Endothelial cell of umbilical vein (primary cell): ENCODE results near the gene ACADS.

Experiments
- EZH2 ChIP-seq: IDR thresholded peaks from 2 replicates; pipeline ENCODE4 v1.6.1; 2012; ENCODE audit warnings: borderline replicate concordance, low read depth, mild to moderate bottlenecking, moderate library complexity, low read length, inconsistent platforms; ENCODE audit not compliant: severe bottlenecking
- FOS ChIP-seq: IDR thresholded peaks from 2 replicates; pipeline ENCODE4 v1.6.1; 2011; ENCODE audit warnings: mild to moderate bottlenecking, low read length, moderate library complexity, borderline replicate concordance; ENCODE audit not compliant: insufficient read depth
- GATA2 ChIP-seq: IDR thresholded peaks from 2 replicates; pipeline ENCODE4 v1.7.0; 2011; ENCODE audit warnings: low read depth, mild to moderate bottlenecking, moderate library complexity, mixed read lengths, low read length; ENCODE audit not compliant: insufficient read length, insufficient read depth
- JUN ChIP-seq: IDR thresholded peaks from 2 replicates; pipeline ENCODE4 v1.6.1; 2011; ENCODE audit warnings: borderline replicate concordance, low read depth; ENCODE audit not compliant: insufficient read length, insufficient read depth
- POLR2A ChIP-seq: IDR thresholded peaks from 2 replicates; pipeline ENCODE4 v1.6.1; 2012; ENCODE audit warnings: low read depth, mild to moderate bottlenecking, control low read depth, low read length
- POLR2AphosphoS5 ChIP-seq: IDR thresholded peaks from 2 replicates; pipeline ENCODE4 v1.6.1; 2012; ENCODE audit warnings: low read depth, mild to moderate bottlenecking, control low read depth, low read length, moderate library complexity; ENCODE audit not compliant: insufficient read depth
- TF ChIP-seq, protein P1 (sequence below), 2 donors: IDR thresholded peaks; 1 replicate in 1 of 2; 2 replicates in 1 of 2; pipeline ENCODE4 v1.5.1; 2011; ENCODE audit warnings: low read length in 2 of 2, mild to moderate bottlenecking in 2 of 2, moderate library complexity in 2 of 2, control low read depth in 1 of 2, inconsistent platforms in 1 of 2, low read depth in 1 of 2; ENCODE audit not compliant: insufficient read depth in 1 of 2; ENCODE audit errors: extremely low read depth in 1 of 2

GRCh38 chr12:120705618-120706017, 20.0 kb upstream of the ACADS start:
- TF ChIP-seq, protein P1, sequence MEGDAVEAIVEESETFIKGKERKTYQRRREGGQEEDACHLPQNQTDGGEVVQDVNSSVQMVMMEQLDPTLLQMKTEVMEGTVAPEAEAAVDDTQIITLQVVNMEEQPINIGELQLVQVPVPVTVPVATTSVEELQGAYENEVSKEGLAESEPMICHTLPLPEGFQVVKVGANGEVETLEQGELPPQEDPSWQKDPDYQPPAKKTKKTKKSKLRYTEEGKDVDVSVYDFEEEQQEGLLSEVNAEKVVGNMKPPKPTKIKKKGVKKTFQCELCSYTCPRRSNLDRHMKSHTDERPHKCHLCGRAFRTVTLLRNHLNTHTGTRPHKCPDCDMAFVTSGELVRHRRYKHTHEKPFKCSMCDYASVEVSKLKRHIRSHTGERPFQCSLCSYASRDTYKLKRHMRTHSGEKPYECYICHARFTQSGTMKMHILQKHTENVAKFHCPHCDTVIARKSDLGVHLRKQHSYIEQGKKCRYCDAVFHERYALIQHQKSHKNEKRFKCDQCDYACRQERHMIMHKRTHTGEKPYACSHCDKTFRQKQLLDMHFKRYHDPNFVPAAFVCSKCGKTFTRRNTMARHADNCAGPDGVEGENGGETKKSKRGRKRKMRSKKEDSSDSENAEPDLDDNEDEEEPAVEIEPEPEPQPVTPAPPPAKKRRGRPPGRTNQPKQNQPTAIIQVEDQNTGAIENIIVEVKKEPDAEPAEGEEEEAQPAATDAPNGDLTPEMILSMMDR (IDR thresholded peaks at IDR 0.05; ENCODE audit: extremely low read depth in 1 of 2, insufficient read depth in 1 of 2, low read depth in 1 of 2, low read length in 2 of 2), result no peak
- TF ChIP-seq POLR2AphosphoS5, result no peak
- TF ChIP-seq POLR2A, result no peak
- no peak for TF ChIP-seq GATA2
- TF ChIP-seq JUN, result no peak
- TF ChIP-seq EZH2, result no peak
- no peak for TF ChIP-seq FOS
